Measurements from ENCODE around the gene TMED1.
"Not testable (repeated sequence)": the region's sequence is repeated elsewhere in the genome, so short reads cannot be mapped to it uniquely, and the experiment has no call there.

Gene TMED1

GRCh38 chr19:10870501-10870954 lies 34.5 kb upstream of the TMED1 start:
- Mint-ChIP-seq H3K4me1 (ENCODE audit: low read depth) (peaks cover 33% of the 10 kb centered on the region), H3K27ac (peak overlapping the region; percentile 88), H3K9me3 (no peaks in the 10 kb centered on the region), H3K4me3 (peak overlapping the region; percentile 81), H3K27me3 (no peaks in the 10 kb centered on the region), H3K36me3 (ENCODE audit: low read depth) (no peaks in the 10 kb centered on the region)

GRCh38 chr19:10869872-10870311 lies 33.9 kb upstream of the TMED1 start:
- H3K36me3 Mint-ChIP-seq (ENCODE audit: low read depth): not testable (repeated sequence)

GRCh38 chr19:10868872-10869547 lies 33.0 kb upstream of the TMED1 start:
- Mint-ChIP-seq H3K4me1 (ENCODE audit: low read depth) (peaks cover 38% of the 10 kb centered on the region), H3K9me3 (no peaks in the 10 kb centered on the region), H3K4me3 (no peak overlapping the region), H3K27ac (no peak overlapping the region), H3K36me3 (ENCODE audit: low read depth) (no peaks in the 10 kb centered on the region), H3K27me3 (no peaks in the 10 kb centered on the region)

More at GRCh38 chr19:10869872-10870311, 33.9 kb upstream of the TMED1 start:
- not testable (repeated sequence) for H3K9me3 Mint-ChIP-seq, H3K27me3 Mint-ChIP-seq, H3K27ac Mint-ChIP-seq
- Mint-ChIP-seq H3K4me3 (peak overlapping the region; percentile 81), H3K4me1 (ENCODE audit: low read depth) (peaks cover 33% of the 10 kb centered on the region)

- Mint-ChIP-seq H3K4me1 (ENCODE audit: low read depth) (peaks cover 26% of the 10 kb centered on the region), H3K9me3 (no peaks in the 10 kb centered on the region), H3K36me3 (ENCODE audit: low read depth) (no peaks in the 10 kb centered on the region), H3K4me3 (no peak overlapping the region), H3K27ac (no peak overlapping the region), H3K27me3 (no peaks in the 10 kb centered on the region)
Measured at GRCh38 chr19:10866495-10866894, 30.5 kb upstream of the TMED1 start.

GRCh38 chr19:10864538-10864899 lies 28.5 kb upstream of the TMED1 start:
- H3K27ac Mint-ChIP-seq: peak overlapping the region; percentile 46
- no peak overlapping the region for H3K4me3 Mint-ChIP-seq
- H3K9me3 Mint-ChIP-seq: no peaks in the 10 kb centered on the region
- no peaks in the 10 kb centered on the region for H3K36me3 Mint-ChIP-seq (ENCODE audit: low read depth)
- H3K4me1 Mint-ChIP-seq (ENCODE audit: low read depth): peaks cover 19% of the 10 kb centered on the region
- H3K27me3 Mint-ChIP-seq: no peaks in the 10 kb centered on the region

GRCh38 chr19:10863107-10863717 lies 27.2 kb upstream of the TMED1 start:
- Mint-ChIP-seq H3K4me3 (no peak overlapping the region), H3K9me3 (no peaks in the 10 kb centered on the region), H3K4me1 (ENCODE audit: low read depth) (peaks cover 18% of the 10 kb centered on the region), H3K27ac (no peak overlapping the region), H3K27me3 (no peaks in the 10 kb centered on the region), H3K36me3 (ENCODE audit: low read depth) (no peaks in the 10 kb centered on the region)

GRCh38 chr19:10862561-10863106 lies 26.6 kb upstream of the TMED1 start:
- no peak overlapping the region for H3K27ac Mint-ChIP-seq
- H3K36me3 Mint-ChIP-seq (ENCODE audit: low read depth): no peaks in the 10 kb centered on the region
- no peaks in the 10 kb centered on the region for H3K9me3 Mint-ChIP-seq
- H3K4me1 Mint-ChIP-seq (ENCODE audit: low read depth): peaks cover 12% of the 10 kb centered on the region
- no peaks in the 10 kb centered on the region for H3K27me3 Mint-ChIP-seq
- no peak overlapping the region for H3K4me3 Mint-ChIP-seq

- H3K4me3 Mint-ChIP-seq: no peak overlapping the region
- H3K9me3 Mint-ChIP-seq: no peaks in the 10 kb centered on the region
- peaks cover 12% of the 10 kb centered on the region for H3K4me1 Mint-ChIP-seq (ENCODE audit: low read depth)
- H3K36me3 Mint-ChIP-seq (ENCODE audit: low read depth): no peaks in the 10 kb centered on the region
- H3K27ac Mint-ChIP-seq: no peak overlapping the region
- no peaks in the 10 kb centered on the region for H3K27me3 Mint-ChIP-seq
Measured at GRCh38 chr19:10861103-10861651, 25.2 kb upstream of the TMED1 start.

GRCh38 chr19:10858204-10858828 lies 22.3 kb upstream of the TMED1 start:
- no peaks in the 10 kb centered on the region for H3K36me3 Mint-ChIP-seq (ENCODE audit: low read depth)
- H3K27me3 Mint-ChIP-seq: no peaks in the 10 kb centered on the region
- H3K4me3 Mint-ChIP-seq: no peak overlapping the region
- no peaks in the 10 kb centered on the region for H3K9me3 Mint-ChIP-seq
- no peak overlapping the region for H3K27ac Mint-ChIP-seq
- H3K4me1 Mint-ChIP-seq (ENCODE audit: low read depth): peaks cover 3% of the 10 kb centered on the region

- not testable (repeated sequence) for H3K27ac Mint-ChIP-seq
Measured at GRCh38 chr19:10856899-10857298, 20.9 kb upstream of the TMED1 start.

GRCh38 chr19:10855879-10856522 lies 20.0 kb upstream of the TMED1 start:
- Mint-ChIP-seq H3K4me3 (no peak overlapping the region), H3K27ac (no peak overlapping the region), H3K9me3 (no peaks in the 10 kb centered on the region), H3K36me3 (ENCODE audit: low read depth) (no peaks in the 10 kb centered on the region), H3K4me1 (ENCODE audit: low read depth) (peaks cover 3% of the 10 kb centered on the region), H3K27me3 (no peaks in the 10 kb centered on the region)

More at GRCh38 chr19:10856899-10857298, 20.9 kb upstream of the TMED1 start:
- H3K9me3 Mint-ChIP-seq; H3K27me3 Mint-ChIP-seq; H3K4me3 Mint-ChIP-seq; H3K36me3 Mint-ChIP-seq (ENCODE audit: low read depth); H3K4me1 Mint-ChIP-seq (ENCODE audit: low read depth): not testable (repeated sequence)

GRCh38 chr19:10854350-10855089 lies 18.5 kb upstream of the TMED1 start:
- Mint-ChIP-seq H3K4me3 (no peak overlapping the region), H3K4me1 (ENCODE audit: low read depth) (no peaks in the 10 kb centered on the region), H3K27me3 (no peaks in the 10 kb centered on the region), H3K27ac (no peak overlapping the region), H3K9me3 (no peaks in the 10 kb centered on the region), H3K36me3 (ENCODE audit: low read depth) (no peaks in the 10 kb centered on the region)

- no peaks in the 10 kb centered on the region for H3K27me3 Mint-ChIP-seq
- H3K27ac Mint-ChIP-seq: no peak overlapping the region
- H3K9me3 Mint-ChIP-seq: no peaks in the 10 kb centered on the region
- H3K4me3 Mint-ChIP-seq: no peak overlapping the region
- H3K36me3 Mint-ChIP-seq (ENCODE audit: low read depth): no peaks in the 10 kb centered on the region
- H3K4me1 Mint-ChIP-seq (ENCODE audit: low read depth): peaks cover 8% of the 10 kb centered on the region
Measured at GRCh38 chr19:10852941-10853340, 16.9 kb upstream of the TMED1 start.

GRCh38 chr19:10852098-10852800 lies 16.2 kb upstream of the TMED1 start:
- Mint-ChIP-seq H3K9me3 (no peaks in the 10 kb centered on the region), H3K4me3 (no peak overlapping the region), H3K27me3 (no peaks in the 10 kb centered on the region), H3K36me3 (ENCODE audit: low read depth) (no peaks in the 10 kb centered on the region), H3K27ac (no peak overlapping the region), H3K4me1 (ENCODE audit: low read depth) (peaks cover 9% of the 10 kb centered on the region)
